Sigmoid colon (tissue), 7 donors: ENCODE measurements around the gene SGTB. TPM values are rescaled to one million over a fixed set of nuclear protein-coding genes. Genes with fewer than 3 reads are reported as not detected.

Source experiments
- DNase-seq: peaks from one replicate; pipeline ENCODE4 v3.0.0-alpha.2; 2019
- H3K27ac ChIP-seq, 4 donors: fragments of 200-600 bp; sonication (generic); one replicate each; pipeline ENCODE4 v1.5.1; 2016 to 2019; ENCODE audit warnings: mild to moderate bottlenecking in 1 of 4
- H3K27me3 ChIP-seq, 3 donors: fragments of 200-600 bp; sonication (generic); one replicate each; pipeline ENCODE4 v1.5.1; 2019; ENCODE audit warnings: mild to moderate bottlenecking in 1 of 3
- H3K36me3 ChIP-seq, 4 donors: fragments of 200-600 bp; sonication (generic); one replicate each; pipeline ENCODE4 v1.5.1; 2016 to 2019
- H3K4me1 ChIP-seq, 4 donors: fragments of 200-600 bp; sonication (generic); one replicate each; pipeline ENCODE4 v1.5.1; 2017 to 2019
- H3K4me3 ChIP-seq, 4 donors: fragments of 200-600 bp; sonication (generic); one replicate each; pipeline ENCODE4 v1.5.1; 2017 to 2019; ENCODE audit warnings: mild to moderate bottlenecking in 2 of 4, moderate library complexity in 1 of 4
- H3K9me3 ChIP-seq, 4 donors: fragments of 200-600 bp in 3 of 4; sonication (generic) in 3 of 4; one replicate each; pipeline versions ENCODE4 v1.5.1 to v1.6.1; 2013 to 2019
- EP300 ChIP-seq, 4 donors: sonication (generic); formaldehyde crosslinking; IDR thresholded peaks; one replicate each; pipeline ENCODE4 v1.6.1; 2017; ENCODE audit warnings: antibody characterized with exemption in 4 of 4
- POLR2A ChIP-seq, 2 donors: fragments of 450-650 bp; IDR thresholded peaks; one replicate each; pipeline ENCODE4 v1.6.1; 2016; ENCODE audit warnings: antibody characterized with exemption in 2 of 2, mild to moderate bottlenecking in 2 of 2, moderate library complexity in 2 of 2
- POLR2AphosphoS5 ChIP-seq, 4 donors: sonication (generic); formaldehyde crosslinking; IDR thresholded peaks; one replicate each; pipeline ENCODE4 v1.6.1; 2017; ENCODE audit warnings: antibody characterized with exemption in 4 of 4
- WGBS, 2 donors: extraction: QIAGEN DNeasy Blood & Tissue Kit; methylation state at CpG; one replicate each; pipeline ENCODE4 v1.1.7; 2013; 5-methylcytosine and 5-hydroxymethylcytosine counted together
- intact Hi-C: fragments of 100-400 bp; cut with DNase I; formaldehyde crosslinking; loops from one replicate; pipeline ENCODE4 v1.15.1; 2023
- polyA plus RNA-seq, 3 donors: library from polyadenylated mRNA; stranded (reverse); fragments of 200-250 nt; gene quantifications; one replicate each; pipeline ENCODE4 v1.2.3, GENCODE V29; 2013
- total RNA-seq, 4 donors: library from RNA; depleted of rRNA; stranded (reverse); fragments of >200 nt; gene quantifications; one replicate each; pipeline ENCODE4 v1.1.0, GENCODE V29; 2016
- TF ChIP-seq, protein P1 (sequence below), 4 experiments: fragments of 450-650 bp in 3 of 4; fragments of 200-600 bp in 1 of 4; IDR thresholded peaks; one replicate each; pipeline ENCODE4 v1.5.1; 2016 to 2019; ENCODE audit warnings: antibody characterized with exemption in 4 of 4, mild to moderate bottlenecking in 3 of 4, moderate library complexity in 2 of 4
- donor health status: healthy with polysubstance abuse.
- donor health status: Bipolar disorder and iron deficiency.
- donor health status: healthy.

SGTB gene
- total and polyA plus RNA-seq, 7 donors: 1.2 to 13.9 (median 10.2) TPM

DNA sequence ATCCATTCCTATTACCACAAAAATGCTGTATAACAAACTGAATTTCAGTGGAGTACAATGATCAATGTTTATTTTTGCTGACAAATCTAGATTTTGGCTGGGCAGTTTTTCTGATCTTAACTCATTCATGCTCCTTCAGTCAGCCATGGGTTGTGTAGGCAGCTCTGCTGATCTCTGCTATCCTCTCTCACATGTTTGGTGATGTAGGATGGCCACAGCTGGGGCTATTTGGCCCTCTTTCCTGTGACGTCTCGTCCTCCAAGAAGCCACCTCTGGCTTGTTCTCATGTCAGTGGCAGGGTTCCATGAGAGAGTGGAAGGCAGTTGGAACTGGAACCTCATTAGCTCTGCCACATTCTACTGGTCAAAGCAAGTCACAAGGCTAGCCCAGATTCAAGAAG lies 9.0 kb upstream of the SGTB start:
- WGBS, 2 donors: 85 to 86% methylated on average over 2 of the region's 2 CpGs
- H3K4me1 ChIP-seq: no peaks in the 10 kb centered on the region
- intact Hi-C loops: no loop called here
- no peaks in the 10 kb centered on the region for H3K9me3 ChIP-seq
- H3K27ac ChIP-seq: no peak overlapping the region
- no peaks in the 10 kb centered on the region for H3K27me3 ChIP-seq
- DNase-seq: no peak
- TF ChIP-seq POLR2AphosphoS5 (IDR thresholded peaks at IDR 0.05) (no peak), POLR2A (IDR thresholded peaks at IDR 0.05) (no peak), EP300 (IDR thresholded peaks at IDR 0.05) (no peak)
- TF ChIP-seq, protein P1, sequence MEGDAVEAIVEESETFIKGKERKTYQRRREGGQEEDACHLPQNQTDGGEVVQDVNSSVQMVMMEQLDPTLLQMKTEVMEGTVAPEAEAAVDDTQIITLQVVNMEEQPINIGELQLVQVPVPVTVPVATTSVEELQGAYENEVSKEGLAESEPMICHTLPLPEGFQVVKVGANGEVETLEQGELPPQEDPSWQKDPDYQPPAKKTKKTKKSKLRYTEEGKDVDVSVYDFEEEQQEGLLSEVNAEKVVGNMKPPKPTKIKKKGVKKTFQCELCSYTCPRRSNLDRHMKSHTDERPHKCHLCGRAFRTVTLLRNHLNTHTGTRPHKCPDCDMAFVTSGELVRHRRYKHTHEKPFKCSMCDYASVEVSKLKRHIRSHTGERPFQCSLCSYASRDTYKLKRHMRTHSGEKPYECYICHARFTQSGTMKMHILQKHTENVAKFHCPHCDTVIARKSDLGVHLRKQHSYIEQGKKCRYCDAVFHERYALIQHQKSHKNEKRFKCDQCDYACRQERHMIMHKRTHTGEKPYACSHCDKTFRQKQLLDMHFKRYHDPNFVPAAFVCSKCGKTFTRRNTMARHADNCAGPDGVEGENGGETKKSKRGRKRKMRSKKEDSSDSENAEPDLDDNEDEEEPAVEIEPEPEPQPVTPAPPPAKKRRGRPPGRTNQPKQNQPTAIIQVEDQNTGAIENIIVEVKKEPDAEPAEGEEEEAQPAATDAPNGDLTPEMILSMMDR (IDR thresholded peaks at IDR 0.05): no peak
- no peaks in the 10 kb centered on the region for H3K36me3 ChIP-seq
- no peak overlapping the region for H3K4me3 ChIP-seq

DNA sequence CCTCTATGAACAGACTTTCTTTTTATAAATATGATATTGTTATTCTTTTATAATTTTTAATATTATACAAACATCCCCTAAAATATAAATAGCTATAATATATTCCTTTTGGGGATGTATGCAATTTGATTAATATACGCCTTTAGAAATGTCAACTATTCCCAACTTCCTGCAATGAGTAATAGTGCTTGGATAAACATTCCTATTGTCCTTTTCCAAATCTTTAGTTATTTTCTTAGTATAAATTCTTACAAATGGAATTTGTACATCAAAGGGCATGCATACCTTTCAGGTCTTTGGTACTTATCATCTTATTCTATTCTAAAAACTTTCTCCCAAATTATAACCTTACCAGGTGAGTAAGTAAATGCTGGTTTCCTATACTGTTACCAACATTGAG lies 6.3 kb upstream of the SGTB start:
- Histone ChIP-seq H3K9me3 (no peaks in the 10 kb centered on the region), H3K4me1 (peaks cover 0 to 10% (median 0%) of the 10 kb centered on the region in 4 donors), H3K4me3 (no peak overlapping the region), H3K27me3 (no peaks in the 10 kb centered on the region), H3K36me3 (no peaks in the 10 kb centered on the region), H3K27ac (no peak overlapping the region)
- intact Hi-C loops: no loop called here
- DNase-seq: no peak
- WGBS, 2 donors: 90 to 98% methylated on average over 1 of the region's 1 CpG
- TF ChIP-seq POLR2A (IDR thresholded peaks at IDR 0.05): no peak
- TF ChIP-seq POLR2AphosphoS5 (IDR thresholded peaks at IDR 0.05): no peak
- TF ChIP-seq, protein P1 (IDR thresholded peaks at IDR 0.05): no peak
- TF ChIP-seq EP300 (IDR thresholded peaks at IDR 0.05): no peak

DNA sequence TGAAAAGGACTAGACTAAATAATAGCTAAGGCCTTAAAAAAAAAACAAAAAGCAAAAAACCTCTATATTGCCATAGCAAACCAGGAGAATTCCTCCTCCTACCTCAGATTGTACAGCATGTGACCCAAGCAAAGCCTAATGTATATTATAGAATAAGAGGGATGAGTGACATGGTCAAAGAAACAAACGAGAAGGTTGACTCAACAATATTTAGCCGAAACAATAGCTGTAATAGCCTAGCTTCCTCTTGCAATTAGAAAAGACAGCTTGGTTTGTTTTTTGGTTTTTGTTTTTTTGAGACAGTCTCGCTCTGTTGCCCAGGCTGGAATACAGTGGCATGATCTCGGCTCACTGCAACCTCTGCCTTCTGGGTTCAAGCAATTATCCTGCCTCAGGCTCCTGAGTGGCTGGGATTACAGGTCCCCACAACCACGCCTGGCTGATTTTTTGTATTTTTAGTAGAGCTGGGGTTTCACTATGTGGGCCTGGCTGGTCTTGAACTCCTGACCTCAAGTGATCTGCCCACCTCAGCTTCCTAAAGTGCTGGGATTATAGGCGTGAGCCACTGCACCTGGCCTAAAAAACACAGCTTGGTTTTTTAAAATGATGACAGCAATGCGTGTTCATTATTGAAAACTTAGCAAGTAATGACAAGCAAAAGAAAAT lies 5.7 kb upstream of the SGTB start:
- Histone ChIP-seq H3K4me3 (no peak overlapping the region), H3K9me3 (no peaks in the 10 kb centered on the region), H3K4me1 (peaks cover 0 to 11% (median 0%) of the 10 kb centered on the region in 4 donors), H3K36me3 (no peaks in the 10 kb centered on the region), H3K27me3 (no peaks in the 10 kb centered on the region), H3K27ac (no peak overlapping the region)
- TF ChIP-seq EP300 (IDR thresholded peaks at IDR 0.05): no peak
- TF ChIP-seq POLR2AphosphoS5 (IDR thresholded peaks at IDR 0.05): no peak
- TF ChIP-seq, protein P1 (IDR thresholded peaks at IDR 0.05): no peak
- TF ChIP-seq POLR2A (IDR thresholded peaks at IDR 0.05): no peak
- WGBS, 2 donors: 87 to 89% methylated on average over 7 of the region's 7 CpGs
- intact Hi-C loops: no loop called here
- DNase-seq: no peak

DNA sequence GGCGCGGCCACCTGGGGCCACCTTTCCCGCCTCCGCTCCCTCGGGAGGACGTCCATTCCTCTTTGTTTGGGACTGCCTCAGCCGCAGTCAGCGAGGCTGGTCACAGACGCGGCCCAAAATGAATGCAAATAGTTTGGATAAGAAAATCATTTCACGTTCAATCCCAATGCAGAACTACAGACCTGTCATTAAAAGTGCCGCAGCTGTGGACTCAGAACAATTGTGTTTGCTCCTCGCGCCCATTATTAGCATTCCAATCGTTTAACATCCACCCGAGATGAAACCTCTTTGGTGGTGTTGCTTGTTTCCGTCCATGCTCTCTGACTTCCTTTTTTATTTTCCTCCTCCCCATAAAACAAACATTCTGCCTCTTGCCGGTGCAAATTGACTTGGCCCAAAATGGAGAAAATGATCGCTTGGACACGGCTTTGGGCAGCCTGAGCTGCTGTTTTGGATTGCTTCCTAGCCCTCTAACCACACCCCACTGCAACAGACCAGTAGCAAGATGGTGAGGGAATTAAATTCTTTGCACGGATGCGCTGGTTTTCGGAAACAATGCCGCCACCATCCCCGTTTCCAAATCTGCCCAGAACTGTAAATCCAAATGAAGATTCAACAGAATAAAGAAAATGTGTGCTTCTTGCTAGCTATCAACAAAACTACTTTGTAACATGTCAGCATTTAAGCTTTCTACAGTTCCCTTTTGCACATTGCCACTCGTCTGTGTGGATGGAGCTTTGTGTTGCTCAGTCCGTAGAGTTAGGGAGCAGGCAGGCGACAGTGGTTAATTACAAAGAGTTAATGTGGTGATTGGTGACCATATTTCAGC lies 880 bp upstream of the SGTB start:
- DNase-seq: no peak
- intact Hi-C loops: loop anchor here (1.0 to 5.0 kb wide), 2 partner anchors 205 to 422 kb away; partner anchors contain the start of genes ERBIN and SREK1
- 7 to 8% methylated on average over 28 of the region's 28 CpGs for WGBS, 2 donors
- Histone ChIP-seq H3K4me1 (peaks cover 0 to 25% (median 4%) of the 10 kb centered on the region in 4 donors), H3K36me3 (no peaks in the 10 kb centered on the region), H3K9me3 (no peaks in the 10 kb centered on the region), H3K4me3 (peak overlapping the region; percentile 84 to 98 (median 94)), H3K27me3 (no peaks in the 10 kb centered on the region), H3K27ac (peak overlapping the region; percentile 69 to 87 (median 80))
- no peak for TF ChIP-seq POLR2AphosphoS5 (IDR thresholded peaks at IDR 0.05)
- TF ChIP-seq, protein P1 (IDR thresholded peaks at IDR 0.05): no peak
- TF ChIP-seq POLR2A (IDR thresholded peaks at IDR 0.05): no peak
- no peak for TF ChIP-seq EP300 (IDR thresholded peaks at IDR 0.05)
